ENCODE results near the gene ZP2. TPM values are rescaled to one million over a fixed set of nuclear protein-coding genes. Genes with fewer than 3 reads are reported as not detected.
"Not testable (repeated sequence)": the region's sequence is repeated elsewhere in the genome, so short reads cannot be mapped to it uniquely, and the experiment has no call there.

ZP2 gene
- total and polyA plus RNA-seq, 4 donors, result not detected

DNA sequence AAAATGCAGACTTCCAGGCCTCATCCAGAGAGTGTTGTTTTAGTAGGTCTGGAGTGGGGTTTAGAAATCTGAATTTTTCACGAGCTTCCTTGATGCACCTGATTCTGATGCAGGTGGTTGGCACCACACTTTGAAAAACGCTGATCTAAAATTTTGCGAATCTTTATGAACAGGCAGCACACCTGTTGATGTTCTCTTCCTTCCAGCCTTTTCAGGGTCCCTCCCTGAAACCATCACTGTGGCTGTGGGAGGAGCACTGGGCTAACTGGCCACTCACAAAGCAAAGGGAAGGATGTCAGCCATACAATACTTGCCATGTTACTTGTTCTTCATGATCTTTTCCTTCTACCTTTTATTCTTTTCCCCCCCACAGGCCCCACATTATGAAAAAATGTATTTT is 38.7 kb downstream of the ZP2 start:
- Histone ChIP-seq H3K4me1 (ENCODE audit: control insufficient read depth in 4 of 4, insufficient read depth in 4 of 4, low read length in 3 of 4) (no peaks in the 10 kb centered on the region), H3K27ac (ENCODE audit: low read depth in 1 of 2, low read length in 2 of 2) (no peak overlapping the region), H3K9ac (ENCODE audit: low read depth in 1 of 2, low read length in 2 of 2) (no peak overlapping the region), H3K9me3 (ENCODE audit: control insufficient read depth in 4 of 4, low read length in 3 of 4) (no peaks in the 10 kb centered on the region), H3K27me3 (ENCODE audit: control insufficient read depth in 4 of 4, insufficient read depth in 4 of 4, low read length in 3 of 4) (no peaks in the 10 kb centered on the region), H3K36me3 (ENCODE audit: control insufficient read depth in 4 of 4, insufficient read depth in 3 of 4, low read depth in 1 of 4, low read length in 3 of 4) (peaks cover 0 to 2% (median 0%) of the 10 kb centered on the region in 4 donors), H3K4me3 (ENCODE audit: low read depth in 1 of 3, low read length in 3 of 3) (no peak overlapping the region)
- WGBS, result 95% methylated on average over 3 of the region's 3 CpGs
- no peak for DNase-seq (ENCODE audit: low spot score)
- TF ChIP-seq, protein P1, sequence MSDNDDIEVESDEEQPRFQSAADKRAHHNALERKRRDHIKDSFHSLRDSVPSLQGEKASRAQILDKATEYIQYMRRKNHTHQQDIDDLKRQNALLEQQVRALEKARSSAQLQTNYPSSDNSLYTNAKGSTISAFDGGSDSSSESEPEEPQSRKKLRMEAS (IDR thresholded peaks at IDR 0.05), result no peak
- TF ChIP-seq FOXA2 (IDR thresholded peaks at IDR 0.05) (no peak), NR2F2 (IDR thresholded peaks at IDR 0.05) (no peak), RAD21 (IDR thresholded peaks at IDR 0.05) (no peak), TAF1 (conservative IDR thresholded peaks at IDR 0.05) (no peak), YY1 (IDR thresholded peaks at IDR 0.05) (no peak), HNF4G (IDR thresholded peaks at IDR 0.05) (no peak), FOXA1 (IDR thresholded peaks at IDR 0.05) (no peak), EGR1 (IDR thresholded peaks at IDR 0.05; ENCODE audit: low read depth in 2 of 2) (no peak), HNF4A (conservative IDR thresholded peaks at IDR 0.05) (no peak), GABPA (IDR thresholded peaks at IDR 0.05 in 1 of 2, conservative IDR thresholded peaks at IDR 0.05 in 1 of 2) (no peak)
- TF ChIP-seq, protein P2, sequence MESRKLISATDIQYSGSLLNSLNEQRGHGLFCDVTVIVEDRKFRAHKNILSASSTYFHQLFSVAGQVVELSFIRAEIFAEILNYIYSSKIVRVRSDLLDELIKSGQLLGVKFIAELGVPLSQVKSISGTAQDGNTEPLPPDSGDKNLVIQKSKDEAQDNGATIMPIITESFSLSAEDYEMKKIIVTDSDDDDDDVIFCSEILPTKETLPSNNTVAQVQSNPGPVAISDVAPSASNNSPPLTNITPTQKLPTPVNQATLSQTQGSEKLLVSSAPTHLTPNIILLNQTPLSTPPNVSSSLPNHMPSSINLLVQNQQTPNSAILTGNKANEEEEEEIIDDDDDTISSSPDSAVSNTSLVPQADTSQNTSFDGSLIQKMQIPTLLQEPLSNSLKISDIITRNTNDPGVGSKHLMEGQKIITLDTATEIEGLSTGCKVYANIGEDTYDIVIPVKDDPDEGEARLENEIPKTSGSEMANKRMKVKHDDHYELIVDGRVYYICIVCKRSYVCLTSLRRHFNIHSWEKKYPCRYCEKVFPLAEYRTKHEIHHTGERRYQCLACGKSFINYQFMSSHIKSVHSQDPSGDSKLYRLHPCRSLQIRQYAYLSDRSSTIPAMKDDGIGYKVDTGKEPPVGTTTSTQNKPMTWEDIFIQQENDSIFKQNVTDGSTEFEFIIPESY (IDR thresholded peaks at IDR 0.05), result no peak
- TF ChIP-seq, protein P3, sequence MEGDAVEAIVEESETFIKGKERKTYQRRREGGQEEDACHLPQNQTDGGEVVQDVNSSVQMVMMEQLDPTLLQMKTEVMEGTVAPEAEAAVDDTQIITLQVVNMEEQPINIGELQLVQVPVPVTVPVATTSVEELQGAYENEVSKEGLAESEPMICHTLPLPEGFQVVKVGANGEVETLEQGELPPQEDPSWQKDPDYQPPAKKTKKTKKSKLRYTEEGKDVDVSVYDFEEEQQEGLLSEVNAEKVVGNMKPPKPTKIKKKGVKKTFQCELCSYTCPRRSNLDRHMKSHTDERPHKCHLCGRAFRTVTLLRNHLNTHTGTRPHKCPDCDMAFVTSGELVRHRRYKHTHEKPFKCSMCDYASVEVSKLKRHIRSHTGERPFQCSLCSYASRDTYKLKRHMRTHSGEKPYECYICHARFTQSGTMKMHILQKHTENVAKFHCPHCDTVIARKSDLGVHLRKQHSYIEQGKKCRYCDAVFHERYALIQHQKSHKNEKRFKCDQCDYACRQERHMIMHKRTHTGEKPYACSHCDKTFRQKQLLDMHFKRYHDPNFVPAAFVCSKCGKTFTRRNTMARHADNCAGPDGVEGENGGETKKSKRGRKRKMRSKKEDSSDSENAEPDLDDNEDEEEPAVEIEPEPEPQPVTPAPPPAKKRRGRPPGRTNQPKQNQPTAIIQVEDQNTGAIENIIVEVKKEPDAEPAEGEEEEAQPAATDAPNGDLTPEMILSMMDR (IDR thresholded peaks at IDR 0.05; ENCODE audit: low read depth, low read length, missing input control), result no peak
- TF ChIP-seq, protein P4, sequence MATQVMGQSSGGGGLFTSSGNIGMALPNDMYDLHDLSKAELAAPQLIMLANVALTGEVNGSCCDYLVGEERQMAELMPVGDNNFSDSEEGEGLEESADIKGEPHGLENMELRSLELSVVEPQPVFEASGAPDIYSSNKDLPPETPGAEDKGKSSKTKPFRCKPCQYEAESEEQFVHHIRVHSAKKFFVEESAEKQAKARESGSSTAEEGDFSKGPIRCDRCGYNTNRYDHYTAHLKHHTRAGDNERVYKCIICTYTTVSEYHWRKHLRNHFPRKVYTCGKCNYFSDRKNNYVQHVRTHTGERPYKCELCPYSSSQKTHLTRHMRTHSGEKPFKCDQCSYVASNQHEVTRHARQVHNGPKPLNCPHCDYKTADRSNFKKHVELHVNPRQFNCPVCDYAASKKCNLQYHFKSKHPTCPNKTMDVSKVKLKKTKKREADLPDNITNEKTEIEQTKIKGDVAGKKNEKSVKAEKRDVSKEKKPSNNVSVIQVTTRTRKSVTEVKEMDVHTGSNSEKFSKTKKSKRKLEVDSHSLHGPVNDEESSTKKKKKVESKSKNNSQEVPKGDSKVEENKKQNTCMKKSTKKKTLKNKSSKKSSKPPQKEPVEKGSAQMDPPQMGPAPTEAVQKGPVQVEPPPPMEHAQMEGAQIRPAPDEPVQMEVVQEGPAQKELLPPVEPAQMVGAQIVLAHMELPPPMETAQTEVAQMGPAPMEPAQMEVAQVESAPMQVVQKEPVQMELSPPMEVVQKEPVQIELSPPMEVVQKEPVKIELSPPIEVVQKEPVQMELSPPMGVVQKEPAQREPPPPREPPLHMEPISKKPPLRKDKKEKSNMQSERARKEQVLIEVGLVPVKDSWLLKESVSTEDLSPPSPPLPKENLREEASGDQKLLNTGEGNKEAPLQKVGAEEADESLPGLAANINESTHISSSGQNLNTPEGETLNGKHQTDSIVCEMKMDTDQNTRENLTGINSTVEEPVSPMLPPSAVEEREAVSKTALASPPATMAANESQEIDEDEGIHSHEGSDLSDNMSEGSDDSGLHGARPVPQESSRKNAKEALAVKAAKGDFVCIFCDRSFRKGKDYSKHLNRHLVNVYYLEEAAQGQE (IDR thresholded peaks at IDR 0.05), result no peak
- TF ChIP-seq, protein P5, sequence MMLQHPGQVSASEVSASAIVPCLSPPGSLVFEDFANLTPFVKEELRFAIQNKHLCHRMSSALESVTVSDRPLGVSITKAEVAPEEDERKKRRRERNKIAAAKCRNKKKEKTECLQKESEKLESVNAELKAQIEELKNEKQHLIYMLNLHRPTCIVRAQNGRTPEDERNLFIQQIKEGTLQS (IDR thresholded peaks at IDR 0.05), result no peak

DNA sequence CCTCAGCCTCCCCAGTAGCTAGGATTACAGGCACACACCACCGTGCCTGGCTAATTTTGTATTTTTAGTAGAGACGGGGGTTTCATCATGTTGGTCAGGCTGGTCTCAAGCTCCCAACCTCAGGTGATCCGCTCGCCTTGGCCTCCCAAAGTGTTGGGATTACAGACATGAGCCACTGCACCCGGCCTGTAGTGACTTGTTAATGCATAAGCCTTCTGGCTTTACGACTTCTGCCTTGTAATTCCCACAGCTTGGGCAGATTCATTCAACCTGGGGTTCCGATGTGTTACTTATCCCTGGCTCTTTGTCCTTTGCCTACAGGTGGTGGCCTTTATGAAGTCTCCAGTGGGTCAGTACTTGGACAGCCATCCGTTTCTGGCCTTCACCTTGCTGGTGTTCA is 41.3 kb downstream of the ZP2 start:
- not testable (repeated sequence) for DNase-seq (ENCODE audit: low spot score); H3K4me1 ChIP-seq (ENCODE audit: control insufficient read depth in 4 of 4, insufficient read depth in 4 of 4, low read length in 3 of 4); H3K36me3 ChIP-seq (ENCODE audit: control insufficient read depth in 4 of 4, insufficient read depth in 3 of 4, low read depth in 1 of 4, low read length in 3 of 4); H3K9me3 ChIP-seq (ENCODE audit: control insufficient read depth in 4 of 4, low read length in 3 of 4); H3K9ac ChIP-seq (ENCODE audit: low read depth in 1 of 2, low read length in 2 of 2); H3K4me3 ChIP-seq (ENCODE audit: low read depth in 1 of 3, low read length in 3 of 3); H3K27ac ChIP-seq (ENCODE audit: low read depth in 1 of 2, low read length in 2 of 2); H3K27me3 ChIP-seq (ENCODE audit: control insufficient read depth in 4 of 4, insufficient read depth in 4 of 4, low read length in 3 of 4)
- WGBS, result 95% methylated on average over 8 of the region's 8 CpGs
